Type B pancreatic cell (in vitro differentiated cells): Measurements from ENCODE around the gene RBM28. TPM values are rescaled to one million over a fixed set of nuclear protein-coding genes. Genes with fewer than 3 reads are reported as not detected.

ENCODE experiments used
- DNase-seq: peaks from one replicate; pipeline ENCODE4 v3.0.0; 2021; ENCODE audit warnings: mixed read lengths; ENCODE audit not compliant: unreplicated experiment; ENCODE audit errors: extremely low spot score
- H3K27ac Mint-ChIP-seq: 2 replicates; pipeline ENCODE4 v1.8.0; 2021; ENCODE audit warnings: mild to moderate bottlenecking, mixed read lengths
- H3K27me3 Mint-ChIP-seq: 2 replicates; pipeline ENCODE4 v1.8.0; 2021; ENCODE audit warnings: mixed read lengths
- H3K36me3 Mint-ChIP-seq: 2 replicates; pipeline ENCODE4 v1.8.0; 2021; ENCODE audit warnings: mixed read lengths
- H3K4me1 Mint-ChIP-seq: one replicate; pipeline ENCODE4 v1.8.0; 2021; ENCODE audit warnings: mixed read lengths; ENCODE audit not compliant: unreplicated experiment
- H3K4me3 Mint-ChIP-seq: 2 replicates; pipeline ENCODE4 v1.8.0; 2021; ENCODE audit warnings: mild to moderate bottlenecking, mixed read lengths
- H3K9me3 Mint-ChIP-seq: 2 replicates; pipeline ENCODE4 v1.8.0; 2021; ENCODE audit warnings: mixed read lengths
- total RNA-seq: library from RNA; stranded (reverse); gene quantifications from 2 replicates; pipeline ENCODE4 v1.2.1, GENCODE V29; 2021; ENCODE audit warnings: low replicate concordance
- TF ChIP-seq, protein P1 (sequence below): fragments of 200-600 bp; sonication (generic); conservative IDR thresholded peaks from 2 replicates; pipeline ENCODE4 v1.5.0; 2021; ENCODE audit warnings: antibody characterized with exemption, mild to moderate bottlenecking

Gene RBM28
- total RNA-seq, 1 donor from 2014 or later = 59.7 TPM

DNA sequence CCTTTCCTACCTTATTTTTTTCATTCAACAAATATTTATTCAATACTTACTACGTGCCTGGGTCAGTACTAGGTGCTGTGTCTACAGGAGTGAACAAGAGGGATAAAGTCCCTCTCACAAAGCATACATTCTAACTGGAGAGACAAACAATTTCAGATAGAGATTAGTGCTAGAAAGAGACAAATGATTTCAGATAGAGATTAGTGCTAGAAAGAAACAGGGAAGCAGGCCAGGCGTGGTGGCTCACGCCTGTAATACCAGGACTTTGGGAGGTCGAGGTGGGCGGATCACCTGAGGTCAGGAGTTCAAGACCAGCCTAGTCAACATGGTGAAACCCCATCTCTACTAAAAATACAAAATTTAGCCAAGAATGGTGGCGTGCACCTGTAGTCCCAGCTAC is 34.6 kb downstream of the RBM28 start:
- Mint-ChIP-seq H3K4me3 (no peak overlapping the region), H3K9me3 (no peaks in the 10 kb centered on the region), H3K4me1 (no peaks in the 10 kb centered on the region), H3K27me3 (no peaks in the 10 kb centered on the region), H3K36me3 (peaks cover 60% of the 10 kb centered on the region), H3K27ac (no peak overlapping the region)
- DNase-seq = no peak
- TF ChIP-seq, protein P1, sequence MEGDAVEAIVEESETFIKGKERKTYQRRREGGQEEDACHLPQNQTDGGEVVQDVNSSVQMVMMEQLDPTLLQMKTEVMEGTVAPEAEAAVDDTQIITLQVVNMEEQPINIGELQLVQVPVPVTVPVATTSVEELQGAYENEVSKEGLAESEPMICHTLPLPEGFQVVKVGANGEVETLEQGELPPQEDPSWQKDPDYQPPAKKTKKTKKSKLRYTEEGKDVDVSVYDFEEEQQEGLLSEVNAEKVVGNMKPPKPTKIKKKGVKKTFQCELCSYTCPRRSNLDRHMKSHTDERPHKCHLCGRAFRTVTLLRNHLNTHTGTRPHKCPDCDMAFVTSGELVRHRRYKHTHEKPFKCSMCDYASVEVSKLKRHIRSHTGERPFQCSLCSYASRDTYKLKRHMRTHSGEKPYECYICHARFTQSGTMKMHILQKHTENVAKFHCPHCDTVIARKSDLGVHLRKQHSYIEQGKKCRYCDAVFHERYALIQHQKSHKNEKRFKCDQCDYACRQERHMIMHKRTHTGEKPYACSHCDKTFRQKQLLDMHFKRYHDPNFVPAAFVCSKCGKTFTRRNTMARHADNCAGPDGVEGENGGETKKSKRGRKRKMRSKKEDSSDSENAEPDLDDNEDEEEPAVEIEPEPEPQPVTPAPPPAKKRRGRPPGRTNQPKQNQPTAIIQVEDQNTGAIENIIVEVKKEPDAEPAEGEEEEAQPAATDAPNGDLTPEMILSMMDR = no peak

DNA sequence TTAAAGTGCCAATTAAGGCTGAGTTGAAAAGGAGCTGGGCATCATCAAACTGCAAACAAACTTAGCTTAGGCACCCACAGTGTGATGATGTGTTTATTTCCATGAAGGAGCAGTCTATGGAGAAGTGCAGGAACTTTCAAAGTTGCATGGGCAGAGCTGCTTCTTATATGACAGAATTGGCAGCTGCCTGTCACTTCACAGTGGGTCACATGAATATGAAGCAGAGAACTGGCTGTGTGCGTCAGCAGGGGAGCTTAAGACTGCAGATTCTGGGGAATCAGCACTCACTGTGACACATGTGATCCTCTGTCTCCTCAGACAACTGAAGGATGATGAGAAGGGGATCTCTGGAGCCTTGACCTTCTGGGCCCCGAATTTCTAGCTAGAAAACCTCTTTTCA is 36.6 kb downstream of the RBM28 start:
- Mint-ChIP-seq H3K36me3 (peaks cover 49% of the 10 kb centered on the region), H3K4me1 (no peaks in the 10 kb centered on the region), H3K27ac (no peak overlapping the region), H3K4me3 (no peak overlapping the region), H3K9me3 (no peaks in the 10 kb centered on the region), H3K27me3 (no peaks in the 10 kb centered on the region)
- TF ChIP-seq, protein P1 = no peak
- DNase-seq = no peak

GRCh38 chr7:128304212-128304611 is 39.5 kb downstream of the RBM28 start:
- TF ChIP-seq, protein P1 = no peak
- Mint-ChIP-seq H3K36me3 (peaks cover 34% of the 10 kb centered on the region), H3K9me3 (no peaks in the 10 kb centered on the region), H3K27me3 (no peaks in the 10 kb centered on the region), H3K4me3 (no peak overlapping the region), H3K27ac (no peak overlapping the region), H3K4me1 (peaks cover 1% of the 10 kb centered on the region)
- DNase-seq = no peak

- H3K27me3 Mint-ChIP-seq = no peaks in the 10 kb centered on the region
- H3K36me3 Mint-ChIP-seq = peaks cover 30% of the 10 kb centered on the region
- H3K4me1 Mint-ChIP-seq = peaks cover 6% of the 10 kb centered on the region
Measured at GRCh38 chr7:128303643-128304042, 40.1 kb downstream of the RBM28 start.

DNA sequence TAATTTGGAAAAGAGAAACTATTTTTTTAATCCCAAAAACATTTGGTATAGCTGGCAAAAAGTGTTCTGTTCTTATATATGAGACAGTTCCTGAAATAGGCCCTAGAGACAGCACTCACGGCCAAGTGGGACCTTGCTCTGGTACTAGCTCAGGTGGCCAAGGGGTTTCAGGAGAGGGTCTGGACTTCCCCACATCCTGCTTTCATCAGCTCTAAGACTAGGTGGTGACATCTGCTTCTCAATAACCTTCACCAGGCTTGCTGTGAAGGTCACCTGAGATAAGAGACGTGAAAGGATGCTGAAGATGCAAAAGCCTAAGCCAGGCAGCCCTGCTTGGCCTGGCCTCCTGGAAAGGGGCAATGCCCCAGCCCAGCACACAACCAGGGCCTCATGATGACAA is 40.6 kb downstream of the RBM28 start:
- Mint-ChIP-seq H3K27me3 (no peaks in the 10 kb centered on the region), H3K36me3 (peaks cover 27% of the 10 kb centered on the region), H3K4me3 (no peak overlapping the region), H3K4me1 (peaks cover 6% of the 10 kb centered on the region), H3K27ac (no peak overlapping the region), H3K9me3 (no peaks in the 10 kb centered on the region)
- TF ChIP-seq, protein P1 = no peak
- DNase-seq = no peak

More at GRCh38 chr7:128303643-128304042, 40.1 kb downstream of the RBM28 start:
- DNase-seq = no peak
- TF ChIP-seq, protein P1 = no peak
- Mint-ChIP-seq H3K27ac (no peak overlapping the region), H3K9me3 (no peaks in the 10 kb centered on the region), H3K4me3 (no peak overlapping the region)

- DNase-seq = no peak
- H3K27ac Mint-ChIP-seq = no peak overlapping the region
- peaks cover 19% of the 10 kb centered on the region for H3K36me3 Mint-ChIP-seq
- H3K4me1 Mint-ChIP-seq = peaks cover 6% of the 10 kb centered on the region
- H3K4me3 Mint-ChIP-seq = no peak overlapping the region
- TF ChIP-seq, protein P1 = no peak
- H3K9me3 Mint-ChIP-seq = no peaks in the 10 kb centered on the region
- no peaks in the 10 kb centered on the region for H3K27me3 Mint-ChIP-seq
Measured at GRCh38 chr7:128302139-128302538, 41.6 kb downstream of the RBM28 start.
